ENCODE measurements around the gene MED12L.

The MED12L gene

GRCh38 chr3:151431940-151432339 is 346.5 kb downstream of the MED12L start:
- Histone ChIP-seq H3K36me3 (ENCODE audit: control insufficient read depth in 2 of 2, insufficient read depth in 2 of 2, low read length in 2 of 2) (no peaks in the 10 kb centered on the region), H3K27me3 (ENCODE audit: control insufficient read depth in 2 of 2, insufficient read depth in 2 of 2, low read length in 2 of 2) (no peaks in the 10 kb centered on the region), H3K4me3 (ENCODE audit: low read length in 2 of 2) (no peak overlapping the region), H3K9me3 (ENCODE audit: control insufficient read depth in 2 of 2, low read length in 2 of 2) (no peaks in the 10 kb centered on the region), H3K4me1 (ENCODE audit: control insufficient read depth in 2 of 2, insufficient read depth in 2 of 2, low read length in 2 of 2) (no peaks in the 10 kb centered on the region), H3K27ac (ENCODE audit: low read depth in 2 of 2, low read length in 2 of 2) (no peak overlapping the region), H3K9ac (ENCODE audit: low read depth in 1 of 2, low read length in 2 of 2) (no peak overlapping the region)

DNA sequence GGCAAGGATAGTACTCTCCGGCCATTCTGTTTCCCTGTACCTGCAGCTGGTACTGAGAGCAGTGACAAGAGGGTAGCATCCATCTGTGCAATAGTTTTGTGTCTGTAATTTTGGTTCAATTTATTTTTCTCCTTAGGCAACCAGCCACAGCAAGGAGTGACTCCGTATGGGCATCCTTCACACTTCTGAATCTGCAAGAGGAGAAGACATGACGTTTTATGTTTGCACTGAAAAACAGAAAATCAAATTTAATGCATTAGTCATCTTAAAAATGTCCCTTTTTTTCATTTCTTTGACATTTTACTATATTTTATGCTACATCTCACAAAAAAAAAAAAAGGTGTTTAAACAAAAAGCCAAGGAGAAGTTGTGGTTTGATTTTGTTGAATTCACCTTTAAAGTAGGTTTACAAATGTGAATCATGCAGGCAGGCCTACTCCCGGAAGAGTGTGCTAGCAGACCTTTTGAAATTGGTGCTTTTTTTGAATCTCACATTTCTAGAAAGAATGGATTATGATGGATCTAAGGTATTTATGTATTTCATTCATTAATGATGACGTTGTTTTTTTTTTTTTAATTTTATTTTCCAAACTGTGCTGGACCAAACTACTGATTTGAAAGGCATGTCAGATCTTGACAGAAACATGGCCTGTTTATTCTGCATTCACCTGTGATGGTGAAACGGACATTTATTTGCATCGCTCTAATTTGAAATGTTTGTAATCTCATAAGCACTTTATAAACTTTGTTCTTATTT is 347.3 kb downstream of the MED12L start:
- Histone ChIP-seq H3K27me3 (ENCODE audit: control insufficient read depth in 2 of 2, insufficient read depth in 2 of 2, low read length in 2 of 2) (no peaks in the 10 kb centered on the region), H3K27ac (ENCODE audit: low read depth in 2 of 2, low read length in 2 of 2) (no peak overlapping the region), H3K4me1 (ENCODE audit: control insufficient read depth in 2 of 2, insufficient read depth in 2 of 2, low read length in 2 of 2) (no peaks in the 10 kb centered on the region), H3K4me3 (ENCODE audit: low read length in 2 of 2) (no peak overlapping the region), H3K9me3 (ENCODE audit: control insufficient read depth in 2 of 2, low read length in 2 of 2) (no peaks in the 10 kb centered on the region), H3K9ac (ENCODE audit: low read depth in 1 of 2, low read length in 2 of 2) (no peak overlapping the region), H3K36me3 (ENCODE audit: control insufficient read depth in 2 of 2, insufficient read depth in 2 of 2, low read length in 2 of 2) (no peaks in the 10 kb centered on the region)

GRCh38 chr3:151434151-151434890 is 348.9 kb downstream of the MED12L start:
- H3K9ac ChIP-seq (ENCODE audit: low read depth in 1 of 2, low read length in 2 of 2) = no peak overlapping the region
- no peak overlapping the region for H3K27ac ChIP-seq (ENCODE audit: low read depth in 2 of 2, low read length in 2 of 2)
- H3K27me3 ChIP-seq (ENCODE audit: control insufficient read depth in 2 of 2, insufficient read depth in 2 of 2, low read length in 2 of 2) = no peaks in the 10 kb centered on the region
- no peaks in the 10 kb centered on the region for H3K4me1 ChIP-seq (ENCODE audit: control insufficient read depth in 2 of 2, insufficient read depth in 2 of 2, low read length in 2 of 2)
- no peaks in the 10 kb centered on the region for H3K9me3 ChIP-seq (ENCODE audit: control insufficient read depth in 2 of 2, low read length in 2 of 2)
- H3K36me3 ChIP-seq (ENCODE audit: control insufficient read depth in 2 of 2, insufficient read depth in 2 of 2, low read length in 2 of 2) = no peaks in the 10 kb centered on the region
- H3K4me3 ChIP-seq (ENCODE audit: low read length in 2 of 2) = no peak overlapping the region

- no peaks in the 10 kb centered on the region for H3K36me3 ChIP-seq (ENCODE audit: control insufficient read depth in 2 of 2, insufficient read depth in 2 of 2, low read length in 2 of 2)
- no peak overlapping the region for H3K4me3 ChIP-seq (ENCODE audit: low read length in 2 of 2)
- no peaks in the 10 kb centered on the region for H3K9me3 ChIP-seq (ENCODE audit: control insufficient read depth in 2 of 2, low read length in 2 of 2)
Observed at GRCh38 chr3:151436675-151437446, 351.4 kb downstream of the MED12L start.

GRCh38 chr3:151437906-151438305 is 352.4 kb downstream of the MED12L start:
- H3K27me3 ChIP-seq (ENCODE audit: control insufficient read depth in 2 of 2, insufficient read depth in 2 of 2, low read length in 2 of 2) = no peaks in the 10 kb centered on the region
- H3K27ac ChIP-seq (ENCODE audit: low read depth in 2 of 2, low read length in 2 of 2) = no peak overlapping the region

More at GRCh38 chr3:151436675-151437446, 351.4 kb downstream of the MED12L start:
- Histone ChIP-seq H3K27ac (ENCODE audit: low read depth in 2 of 2, low read length in 2 of 2) (no peak overlapping the region), H3K4me1 (ENCODE audit: control insufficient read depth in 2 of 2, insufficient read depth in 2 of 2, low read length in 2 of 2) (no peaks in the 10 kb centered on the region), H3K27me3 (ENCODE audit: control insufficient read depth in 2 of 2, insufficient read depth in 2 of 2, low read length in 2 of 2) (no peaks in the 10 kb centered on the region), H3K9ac (ENCODE audit: low read depth in 1 of 2, low read length in 2 of 2) (no peak overlapping the region)

DNA sequence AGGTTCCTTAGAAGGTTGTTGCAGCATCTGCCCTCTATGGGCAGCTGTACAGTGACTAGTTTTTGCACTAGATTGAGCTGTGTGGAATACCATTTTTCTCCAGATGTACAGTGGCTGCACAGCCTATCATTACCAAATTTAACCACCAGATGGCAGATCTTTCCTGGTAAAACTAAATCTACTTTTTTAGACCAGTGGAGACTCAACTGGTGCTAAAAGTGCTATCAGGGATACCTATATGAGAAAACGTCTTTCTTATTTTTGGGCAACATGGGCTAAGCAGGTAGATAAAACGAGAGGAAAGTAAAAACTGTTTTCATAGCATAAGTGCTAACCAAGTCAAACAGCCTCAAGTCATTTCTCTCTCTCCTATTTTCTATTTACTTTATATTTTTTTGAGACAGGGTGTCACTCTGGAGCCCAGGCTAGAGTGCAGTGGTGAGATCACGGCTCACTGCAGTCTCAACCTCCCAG is 354.2 kb downstream of the MED12L start:
- Histone ChIP-seq H3K4me3 (ENCODE audit: low read length in 2 of 2) (no peak overlapping the region), H3K36me3 (ENCODE audit: control insufficient read depth in 2 of 2, insufficient read depth in 2 of 2, low read length in 2 of 2) (no peaks in the 10 kb centered on the region), H3K27me3 (ENCODE audit: control insufficient read depth in 2 of 2, insufficient read depth in 2 of 2, low read length in 2 of 2) (no peaks in the 10 kb centered on the region), H3K9ac (ENCODE audit: low read depth in 1 of 2, low read length in 2 of 2) (no peak overlapping the region), H3K9me3 (ENCODE audit: control insufficient read depth in 2 of 2, low read length in 2 of 2) (no peaks in the 10 kb centered on the region), H3K27ac (ENCODE audit: low read depth in 2 of 2, low read length in 2 of 2) (no peak overlapping the region), H3K4me1 (ENCODE audit: control insufficient read depth in 2 of 2, insufficient read depth in 2 of 2, low read length in 2 of 2) (no peaks in the 10 kb centered on the region)

More at GRCh38 chr3:151437906-151438305, 352.4 kb downstream of the MED12L start:
- Histone ChIP-seq H3K4me1 (ENCODE audit: control insufficient read depth in 2 of 2, insufficient read depth in 2 of 2, low read length in 2 of 2) (no peaks in the 10 kb centered on the region), H3K9ac (ENCODE audit: low read depth in 1 of 2, low read length in 2 of 2) (no peak overlapping the region), H3K9me3 (ENCODE audit: control insufficient read depth in 2 of 2, low read length in 2 of 2) (no peaks in the 10 kb centered on the region), H3K4me3 (ENCODE audit: low read length in 2 of 2) (no peak overlapping the region), H3K36me3 (ENCODE audit: control insufficient read depth in 2 of 2, insufficient read depth in 2 of 2, low read length in 2 of 2) (no peaks in the 10 kb centered on the region)

- Histone ChIP-seq H3K27me3 (ENCODE audit: control insufficient read depth in 2 of 2, insufficient read depth in 2 of 2, low read length in 2 of 2) (no peaks in the 10 kb centered on the region), H3K9me3 (ENCODE audit: control insufficient read depth in 2 of 2, low read length in 2 of 2) (no peaks in the 10 kb centered on the region), H3K36me3 (ENCODE audit: control insufficient read depth in 2 of 2, insufficient read depth in 2 of 2, low read length in 2 of 2) (no peaks in the 10 kb centered on the region), H3K4me3 (ENCODE audit: low read length in 2 of 2) (no peak overlapping the region), H3K4me1 (ENCODE audit: control insufficient read depth in 2 of 2, insufficient read depth in 2 of 2, low read length in 2 of 2) (no peaks in the 10 kb centered on the region), H3K9ac (ENCODE audit: low read depth in 1 of 2, low read length in 2 of 2) (no peak overlapping the region), H3K27ac (ENCODE audit: low read depth in 2 of 2, low read length in 2 of 2) (no peak overlapping the region)
Observed at GRCh38 chr3:151440940-151441339, 355.5 kb downstream of the MED12L start.

DNA sequence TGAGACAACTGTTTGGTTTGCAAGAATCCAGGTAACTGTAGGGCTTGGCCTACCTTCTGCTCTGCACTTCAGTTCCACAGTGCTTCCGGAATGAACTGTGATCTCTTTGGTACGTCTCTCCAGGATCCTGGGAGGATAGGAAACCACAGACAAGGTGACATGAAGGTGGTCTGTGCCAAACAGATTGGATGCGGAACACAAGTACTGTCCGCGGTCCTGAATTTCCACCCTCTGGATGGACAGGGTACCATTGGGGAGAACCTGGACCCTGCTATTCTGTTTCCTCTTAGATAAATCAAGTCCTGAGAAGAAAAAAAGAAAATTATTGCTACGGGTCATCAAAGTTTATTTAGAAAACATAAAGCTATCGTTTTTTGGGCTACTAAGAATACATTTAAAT is 358.1 kb downstream of the MED12L start:
- Histone ChIP-seq H3K27me3 (ENCODE audit: control insufficient read depth in 2 of 2, insufficient read depth in 2 of 2, low read length in 2 of 2) (no peaks in the 10 kb centered on the region), H3K4me3 (ENCODE audit: low read length in 2 of 2) (no peak overlapping the region), H3K4me1 (ENCODE audit: control insufficient read depth in 2 of 2, insufficient read depth in 2 of 2, low read length in 2 of 2) (no peaks in the 10 kb centered on the region), H3K27ac (ENCODE audit: low read depth in 2 of 2, low read length in 2 of 2) (no peak overlapping the region), H3K36me3 (ENCODE audit: control insufficient read depth in 2 of 2, insufficient read depth in 2 of 2, low read length in 2 of 2) (no peaks in the 10 kb centered on the region), H3K9me3 (ENCODE audit: control insufficient read depth in 2 of 2, low read length in 2 of 2) (no peaks in the 10 kb centered on the region), H3K9ac (ENCODE audit: low read depth in 1 of 2, low read length in 2 of 2) (no peak overlapping the region)

DNA sequence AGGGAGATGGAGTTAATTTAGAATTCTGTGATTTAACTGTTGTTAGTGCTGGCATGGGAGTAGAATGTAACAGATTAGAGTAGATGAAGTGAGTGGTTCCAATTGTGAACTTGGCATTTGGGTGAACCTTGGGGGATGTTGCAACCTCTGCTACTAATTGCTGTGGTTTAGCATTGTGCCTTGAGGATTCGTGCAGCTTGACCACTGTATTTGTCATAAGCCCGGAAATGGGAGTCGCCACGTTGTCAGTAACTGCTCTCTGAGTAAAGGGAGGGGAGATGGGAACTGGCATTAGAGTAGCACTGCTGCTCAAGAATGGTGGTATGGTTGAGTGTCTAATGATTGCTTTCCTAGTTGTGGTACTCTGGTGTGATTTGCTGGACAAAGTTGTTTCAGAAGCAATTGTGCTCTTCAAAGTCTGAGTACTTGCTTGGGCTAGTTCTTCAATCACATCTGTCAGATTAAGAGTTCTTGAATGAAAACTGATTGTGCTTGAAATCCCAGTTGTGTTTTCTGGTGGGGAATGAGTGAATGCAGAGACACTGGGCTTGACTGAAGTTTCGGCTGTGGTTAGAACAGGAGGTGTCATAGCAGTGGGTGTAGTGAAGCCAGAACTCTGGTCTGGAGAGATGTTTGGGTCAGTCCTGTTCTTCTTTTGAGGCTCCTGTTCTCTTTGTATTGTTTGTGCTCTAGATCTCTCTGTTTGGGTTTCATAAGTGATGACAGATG is 360.0 kb downstream of the MED12L start:
- H3K9me3 ChIP-seq (ENCODE audit: control insufficient read depth in 2 of 2, low read length in 2 of 2) = no peaks in the 10 kb centered on the region
- peaks cover 0 to 2% of the 10 kb centered on the region in 2 donors for H3K27me3 ChIP-seq (ENCODE audit: control insufficient read depth in 2 of 2, insufficient read depth in 2 of 2, low read length in 2 of 2)
- no peaks in the 10 kb centered on the region for H3K36me3 ChIP-seq (ENCODE audit: control insufficient read depth in 2 of 2, insufficient read depth in 2 of 2, low read length in 2 of 2)
- no peak overlapping the region for H3K4me3 ChIP-seq (ENCODE audit: low read length in 2 of 2)
- H3K4me1 ChIP-seq (ENCODE audit: control insufficient read depth in 2 of 2, insufficient read depth in 2 of 2, low read length in 2 of 2) = no peaks in the 10 kb centered on the region
- no peak overlapping the region for H3K9ac ChIP-seq (ENCODE audit: low read depth in 1 of 2, low read length in 2 of 2)
- H3K27ac ChIP-seq (ENCODE audit: low read depth in 2 of 2, low read length in 2 of 2) = no peak overlapping the region

Measured in mucosa of rectum (tissue), 2 donors.